Hepatocyte (in vitro differentiated cells): ENCODE measurements around the gene DENND5B.

Experiments used
- EZH2phosphoT487 ChIP-seq: fragments of 200-600 bp; sonication (generic); IDR thresholded peaks from one replicate; pipeline ENCODE4 v1.6.1; 2018; ENCODE audit warnings: antibody characterized with exemption, mild to moderate bottlenecking, low read depth, moderate library complexity; ENCODE audit not compliant: unreplicated experiment, severe bottlenecking
- TF ChIP-seq, protein P1 (sequence below): fragments of 200-600 bp; sonication (generic); IDR thresholded peaks from 2 replicates; pipeline ENCODE4 v1.5.1; 2016; ENCODE audit warnings: antibody characterized with exemption, mild to moderate bottlenecking; ENCODE audit not compliant: poor library complexity

DNA sequence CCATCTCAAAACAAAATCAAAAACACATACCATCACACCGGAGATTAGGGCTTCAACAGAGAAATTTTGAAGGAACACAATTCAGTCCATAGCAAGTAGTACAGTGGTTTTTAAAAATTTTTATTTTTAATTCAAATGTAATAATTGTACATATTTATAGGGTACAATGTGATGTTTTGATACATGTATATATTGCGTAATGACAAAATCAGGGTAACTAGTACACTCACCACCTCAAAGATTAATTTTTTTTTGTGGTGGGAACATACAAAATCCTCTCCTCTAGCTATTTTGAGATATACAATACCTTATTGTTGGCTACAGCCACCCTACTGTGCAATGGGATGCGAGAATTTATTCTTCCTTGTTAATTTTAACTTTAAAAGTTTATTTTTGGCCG, 42.5 kb upstream of the DENND5B start:
- TF ChIP-seq EZH2phosphoT487: no peak
- TF ChIP-seq, protein P1, sequence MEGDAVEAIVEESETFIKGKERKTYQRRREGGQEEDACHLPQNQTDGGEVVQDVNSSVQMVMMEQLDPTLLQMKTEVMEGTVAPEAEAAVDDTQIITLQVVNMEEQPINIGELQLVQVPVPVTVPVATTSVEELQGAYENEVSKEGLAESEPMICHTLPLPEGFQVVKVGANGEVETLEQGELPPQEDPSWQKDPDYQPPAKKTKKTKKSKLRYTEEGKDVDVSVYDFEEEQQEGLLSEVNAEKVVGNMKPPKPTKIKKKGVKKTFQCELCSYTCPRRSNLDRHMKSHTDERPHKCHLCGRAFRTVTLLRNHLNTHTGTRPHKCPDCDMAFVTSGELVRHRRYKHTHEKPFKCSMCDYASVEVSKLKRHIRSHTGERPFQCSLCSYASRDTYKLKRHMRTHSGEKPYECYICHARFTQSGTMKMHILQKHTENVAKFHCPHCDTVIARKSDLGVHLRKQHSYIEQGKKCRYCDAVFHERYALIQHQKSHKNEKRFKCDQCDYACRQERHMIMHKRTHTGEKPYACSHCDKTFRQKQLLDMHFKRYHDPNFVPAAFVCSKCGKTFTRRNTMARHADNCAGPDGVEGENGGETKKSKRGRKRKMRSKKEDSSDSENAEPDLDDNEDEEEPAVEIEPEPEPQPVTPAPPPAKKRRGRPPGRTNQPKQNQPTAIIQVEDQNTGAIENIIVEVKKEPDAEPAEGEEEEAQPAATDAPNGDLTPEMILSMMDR: no peak
